Measurements from ENCODE around the gene PTPRT. TPM values are rescaled to one million over a fixed set of nuclear protein-coding genes. Genes with fewer than 3 reads are reported as not detected.

Gene PTPRT
- total RNA-seq, 1 experiment from 2014 or later: 44.5 TPM

DNA sequence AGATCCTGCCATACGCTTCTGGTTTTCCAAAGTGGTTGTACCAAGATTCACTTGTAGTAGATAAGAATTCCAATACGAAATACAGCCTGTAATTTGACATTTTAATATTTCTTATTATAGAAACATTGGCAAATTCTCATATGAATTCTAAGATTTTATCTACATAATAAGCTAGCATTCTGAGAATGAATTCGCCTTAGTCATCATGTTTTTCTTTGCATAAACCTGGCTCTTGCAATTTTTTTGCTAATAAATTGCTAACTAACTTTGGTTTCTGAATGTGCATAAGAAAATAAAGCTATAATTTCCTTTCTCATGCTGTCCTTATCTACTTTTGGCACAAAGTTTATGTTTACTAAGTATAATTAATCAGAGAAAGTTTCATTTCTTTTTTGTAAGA lies 673.0 kb downstream of the PTPRT start:
- H3K27me3 ChIP-seq (ENCODE audit: low read length): no peaks in the 10 kb centered on the region
- H3K9ac ChIP-seq (ENCODE audit: low read length): no peak overlapping the region
- no peak overlapping the region for H3K27ac ChIP-seq (ENCODE audit: low read length)
- H3K4me1 ChIP-seq (ENCODE audit: low read length): no peaks in the 10 kb centered on the region
- no peak overlapping the region for H3K4me2 ChIP-seq (ENCODE audit: low read depth, low read length, poor library complexity, severe bottlenecking)
- no peak for DNase-seq
- H3K9me3 ChIP-seq (ENCODE audit: low read length): no peaks in the 10 kb centered on the region
- no peak overlapping the region for H2AFZ ChIP-seq (ENCODE audit: low read length)
- H4K20me1 ChIP-seq (ENCODE audit: insufficient read depth, low read depth, low read length): no peaks in the 10 kb centered on the region
- H3K79me2 ChIP-seq (ENCODE audit: low read length): no peaks in the 10 kb centered on the region
- no peak overlapping the region for H3K4me3 ChIP-seq (ENCODE audit: low read length)
- no peaks in the 10 kb centered on the region for H3K9me2 ChIP-seq (replicated peaks; ENCODE audit: insufficient read depth, low read length)
- no peaks in the 10 kb centered on the region for H3K36me3 ChIP-seq (ENCODE audit: insufficient read depth, low read length)

- no peak overlapping the region for H2AFZ ChIP-seq (ENCODE audit: low read length)
- H3K79me2 ChIP-seq (ENCODE audit: low read length): no peaks in the 10 kb centered on the region
- H3K27me3 ChIP-seq (ENCODE audit: low read length): no peaks in the 10 kb centered on the region
- no peaks in the 10 kb centered on the region for H3K9me3 ChIP-seq (ENCODE audit: low read length)
- no peaks in the 10 kb centered on the region for H3K9me2 ChIP-seq (replicated peaks; ENCODE audit: insufficient read depth, low read length)
- H3K4me2 ChIP-seq (ENCODE audit: low read depth, low read length, poor library complexity, severe bottlenecking): no peak overlapping the region
- H3K9ac ChIP-seq (ENCODE audit: low read length): no peak overlapping the region
- no peaks in the 10 kb centered on the region for H3K4me1 ChIP-seq (ENCODE audit: low read length)
- H3K27ac ChIP-seq (ENCODE audit: low read length): no peak overlapping the region
- H3K36me3 ChIP-seq (ENCODE audit: insufficient read depth, low read length): no peaks in the 10 kb centered on the region
- DNase-seq: no peak
- no peaks in the 10 kb centered on the region for H4K20me1 ChIP-seq (ENCODE audit: insufficient read depth, low read depth, low read length)
- no peak overlapping the region for H3K4me3 ChIP-seq (ENCODE audit: low read length)
Measured at GRCh38 chr20:42510686-42511085, 679.0 kb downstream of the PTPRT start.

DNA sequence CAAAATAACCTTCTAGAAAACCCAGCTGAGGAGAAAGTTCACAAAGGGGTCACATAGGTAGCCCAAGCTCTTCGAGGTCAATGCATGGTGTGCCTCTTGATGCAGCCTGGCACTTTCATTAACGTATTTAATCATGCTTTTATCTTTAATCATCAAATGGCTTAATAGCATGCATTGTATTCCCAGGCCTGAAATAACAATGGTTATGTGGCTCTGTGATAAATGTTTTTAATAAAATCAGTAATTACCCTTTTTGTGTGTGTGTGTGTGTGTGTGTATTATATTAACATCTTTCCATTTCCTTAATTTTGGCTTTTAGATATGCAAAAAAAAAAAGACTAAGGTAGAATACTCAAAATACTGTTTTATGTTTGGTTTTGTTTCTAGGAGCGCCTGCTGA lies 681.8 kb downstream of the PTPRT start:
- H3K9ac ChIP-seq (ENCODE audit: low read length): no peak overlapping the region
- H3K27ac ChIP-seq (ENCODE audit: low read length): no peak overlapping the region
- no peak overlapping the region for H3K4me2 ChIP-seq (ENCODE audit: low read depth, low read length, poor library complexity, severe bottlenecking)
- H3K36me3 ChIP-seq (ENCODE audit: insufficient read depth, low read length): no peaks in the 10 kb centered on the region
- H3K9me2 ChIP-seq (replicated peaks; ENCODE audit: insufficient read depth, low read length): no peaks in the 10 kb centered on the region
- peaks cover 6% of the 10 kb centered on the region; the same call in 1 of the 2 replicates for H3K9me3 ChIP-seq (ENCODE audit: low read length)
- no peak overlapping the region for H2AFZ ChIP-seq (ENCODE audit: low read length)
- no peak for DNase-seq
- H3K4me3 ChIP-seq (ENCODE audit: low read length): no peak overlapping the region
- H3K27me3 ChIP-seq (ENCODE audit: low read length): no peaks in the 10 kb centered on the region
- no peaks in the 10 kb centered on the region for H3K4me1 ChIP-seq (ENCODE audit: low read length)
- no peaks in the 10 kb centered on the region for H4K20me1 ChIP-seq (ENCODE audit: insufficient read depth, low read depth, low read length)
- H3K79me2 ChIP-seq (ENCODE audit: low read length): no peaks in the 10 kb centered on the region

DNA sequence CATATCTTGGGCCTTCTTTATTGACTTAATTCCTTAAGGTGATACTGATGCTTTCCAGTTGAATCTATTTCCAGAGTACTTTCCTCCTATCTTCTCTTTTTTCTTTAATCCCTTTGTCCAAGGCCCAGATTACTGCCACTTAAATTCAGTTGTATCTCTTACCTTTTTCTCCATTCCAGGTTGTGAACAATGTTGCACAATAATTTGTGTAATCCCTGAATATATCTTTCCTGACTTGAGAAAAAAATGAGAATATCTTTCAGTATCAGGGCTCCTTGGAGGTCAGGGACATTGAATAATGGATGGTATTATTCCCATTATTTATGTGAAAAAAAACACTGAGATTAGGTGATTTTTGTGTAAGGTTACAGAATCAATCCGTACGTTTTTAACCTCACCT lies 683.3 kb downstream of the PTPRT start:
- Histone ChIP-seq H3K4me2 (ENCODE audit: low read depth, low read length, poor library complexity, severe bottlenecking) (no peak overlapping the region), H3K27me3 (ENCODE audit: low read length) (no peaks in the 10 kb centered on the region), H2AFZ (ENCODE audit: low read length) (no peak overlapping the region), H3K9ac (ENCODE audit: low read length) (no peak overlapping the region), H3K9me2 (replicated peaks; ENCODE audit: insufficient read depth, low read length) (no peaks in the 10 kb centered on the region), H3K4me1 (ENCODE audit: low read length) (no peaks in the 10 kb centered on the region), H3K79me2 (ENCODE audit: low read length) (no peaks in the 10 kb centered on the region), H3K4me3 (ENCODE audit: low read length) (no peak overlapping the region), H3K27ac (ENCODE audit: low read length) (no peak overlapping the region), H4K20me1 (ENCODE audit: insufficient read depth, low read depth, low read length) (no peaks in the 10 kb centered on the region), H3K36me3 (ENCODE audit: insufficient read depth, low read length) (no peaks in the 10 kb centered on the region), H3K9me3 (ENCODE audit: low read length) (peaks cover 6% of the 10 kb centered on the region; the same call in 1 of the 2 replicates)
- DNase-seq: no peak

DNA sequence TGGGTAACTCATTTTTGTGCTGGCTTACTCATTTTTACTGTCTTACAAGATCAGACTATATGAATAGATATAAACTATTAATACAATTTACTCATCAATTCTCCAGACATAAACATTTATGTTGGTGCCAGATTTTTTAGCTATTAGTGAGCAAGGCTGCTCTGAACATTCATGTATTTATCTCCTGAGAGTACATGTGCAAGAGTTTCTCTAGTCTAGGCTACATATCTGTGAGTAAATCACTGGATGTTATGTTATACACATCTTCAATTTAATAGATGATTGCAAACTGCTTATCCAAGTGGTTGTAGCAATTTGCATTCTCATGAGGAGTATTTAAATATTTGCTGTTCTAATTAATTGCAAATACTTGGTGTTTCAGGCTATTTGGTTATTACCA lies 687.1 kb downstream of the PTPRT start:
- no peak for DNase-seq
- Histone ChIP-seq H3K27ac (ENCODE audit: low read length) (no peak overlapping the region), H3K79me2 (ENCODE audit: low read length) (no peaks in the 10 kb centered on the region), H3K27me3 (ENCODE audit: low read length) (no peaks in the 10 kb centered on the region), H3K36me3 (ENCODE audit: insufficient read depth, low read length) (no peaks in the 10 kb centered on the region), H3K4me3 (ENCODE audit: low read length) (no peak overlapping the region), H3K9me2 (replicated peaks; ENCODE audit: insufficient read depth, low read length) (no peaks in the 10 kb centered on the region), H3K9me3 (ENCODE audit: low read length) (peaks cover 6% of the 10 kb centered on the region; the same call in 1 of the 2 replicates), H4K20me1 (ENCODE audit: insufficient read depth, low read depth, low read length) (no peaks in the 10 kb centered on the region), H3K9ac (ENCODE audit: low read length) (no peak overlapping the region), H3K4me2 (ENCODE audit: low read depth, low read length, poor library complexity, severe bottlenecking) (no peak overlapping the region), H2AFZ (ENCODE audit: low read length) (no peak overlapping the region), H3K4me1 (ENCODE audit: low read length) (no peaks in the 10 kb centered on the region)

DNA sequence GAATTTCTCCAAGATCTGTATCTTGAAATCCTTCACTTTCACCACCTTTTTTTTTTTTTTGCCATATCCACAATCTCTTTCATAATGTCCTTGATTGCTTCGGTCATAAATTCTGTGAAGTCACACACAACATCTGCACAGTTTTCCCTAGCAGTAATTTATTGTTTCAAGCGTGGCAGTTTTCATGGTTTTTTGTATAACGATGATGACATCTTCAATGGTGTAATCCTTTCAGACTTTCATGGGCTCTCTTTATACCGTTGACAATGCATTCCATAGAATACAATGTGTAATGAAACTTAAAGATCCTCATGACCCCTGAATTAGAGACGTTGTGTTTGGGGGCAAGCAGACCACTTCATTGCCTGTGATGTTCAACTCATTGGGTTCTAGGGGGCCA lies 693.1 kb downstream of the PTPRT start:
- Histone ChIP-seq H4K20me1 (ENCODE audit: insufficient read depth, low read depth, low read length) (no peaks in the 10 kb centered on the region), H3K9me2 (replicated peaks; ENCODE audit: insufficient read depth, low read length) (no peaks in the 10 kb centered on the region), H3K79me2 (ENCODE audit: low read length) (no peaks in the 10 kb centered on the region), H3K4me2 (ENCODE audit: low read depth, low read length, poor library complexity, severe bottlenecking) (no peak overlapping the region), H3K27me3 (ENCODE audit: low read length) (no peaks in the 10 kb centered on the region), H3K36me3 (ENCODE audit: insufficient read depth, low read length) (no peaks in the 10 kb centered on the region), H3K9ac (ENCODE audit: low read length) (no peak overlapping the region), H3K9me3 (ENCODE audit: low read length) (no peaks in the 10 kb centered on the region), H3K4me3 (ENCODE audit: low read length) (no peak overlapping the region), H3K27ac (ENCODE audit: low read length) (no peak overlapping the region), H2AFZ (ENCODE audit: low read length) (no peak overlapping the region), H3K4me1 (ENCODE audit: low read length) (peaks cover 19% of the 10 kb centered on the region)
- DNase-seq: no peak

DNA sequence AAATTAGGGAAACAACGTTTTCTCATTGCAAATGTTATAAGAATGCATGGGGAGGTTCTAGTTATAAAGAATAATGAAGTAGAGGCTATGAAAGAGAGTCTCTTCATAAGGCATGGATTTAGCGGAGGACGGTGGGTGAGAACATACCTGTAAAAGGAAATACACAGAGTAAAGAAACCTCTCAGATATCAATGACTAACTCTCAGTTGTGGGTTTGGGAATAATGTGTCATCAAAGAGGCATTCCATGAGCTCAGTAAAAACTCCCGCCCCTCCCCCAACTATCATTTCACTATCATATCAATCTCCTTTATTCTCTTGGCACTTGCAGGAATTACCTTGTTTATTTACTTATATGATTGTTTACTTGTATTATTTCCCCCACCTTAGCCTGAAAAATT lies 695.4 kb downstream of the PTPRT start:
- no peak overlapping the region for H3K4me3 ChIP-seq (ENCODE audit: low read length)
- no peaks in the 10 kb centered on the region for H4K20me1 ChIP-seq (ENCODE audit: insufficient read depth, low read depth, low read length)
- H3K9me2 ChIP-seq (replicated peaks; ENCODE audit: insufficient read depth, low read length): no peaks in the 10 kb centered on the region
- peaks cover 19% of the 10 kb centered on the region for H3K4me1 ChIP-seq (ENCODE audit: low read length)
- no peaks in the 10 kb centered on the region for H3K27me3 ChIP-seq (ENCODE audit: low read length)
- H3K4me2 ChIP-seq (ENCODE audit: low read depth, low read length, poor library complexity, severe bottlenecking): no peak overlapping the region
- no peak for DNase-seq
- H2AFZ ChIP-seq (ENCODE audit: low read length): no peak overlapping the region
- H3K36me3 ChIP-seq (ENCODE audit: insufficient read depth, low read length): no peaks in the 10 kb centered on the region
- no peak overlapping the region for H3K9ac ChIP-seq (ENCODE audit: low read length)
- H3K27ac ChIP-seq (ENCODE audit: low read length): no peak overlapping the region
- no peaks in the 10 kb centered on the region for H3K79me2 ChIP-seq (ENCODE audit: low read length)
- H3K9me3 ChIP-seq (ENCODE audit: low read length): no peaks in the 10 kb centered on the region

GRCh38 chr20:42493001-42493400 lies 696.7 kb downstream of the PTPRT start:
- H3K27ac ChIP-seq (ENCODE audit: low read length): no peak overlapping the region

GRCh38 chr20:42492290-42492689 lies 697.4 kb downstream of the PTPRT start:
- H2AFZ ChIP-seq (ENCODE audit: low read length): no peak overlapping the region
- peaks cover 19% of the 10 kb centered on the region for H3K4me1 ChIP-seq (ENCODE audit: low read length)
- no peak overlapping the region for H3K9ac ChIP-seq (ENCODE audit: low read length)
- no peak overlapping the region for H3K4me3 ChIP-seq (ENCODE audit: low read length)
- no peaks in the 10 kb centered on the region for H3K9me3 ChIP-seq (ENCODE audit: low read length)
- peak overlapping the region; percentile 4 for H3K4me2 ChIP-seq (ENCODE audit: low read depth, low read length, poor library complexity, severe bottlenecking)
- DNase-seq: no peak
- no peaks in the 10 kb centered on the region for H3K79me2 ChIP-seq (ENCODE audit: low read length)
- H3K9me2 ChIP-seq (replicated peaks; ENCODE audit: insufficient read depth, low read length): no peaks in the 10 kb centered on the region
- no peaks in the 10 kb centered on the region for H3K36me3 ChIP-seq (ENCODE audit: insufficient read depth, low read length)
- no peaks in the 10 kb centered on the region for H4K20me1 ChIP-seq (ENCODE audit: insufficient read depth, low read depth, low read length)
- no peaks in the 10 kb centered on the region for H3K27me3 ChIP-seq (ENCODE audit: low read length)
- no peak overlapping the region for H3K27ac ChIP-seq (ENCODE audit: low read length)

More at GRCh38 chr20:42493001-42493400, 696.7 kb downstream of the PTPRT start:
- no peak overlapping the region for H2AFZ ChIP-seq (ENCODE audit: low read length)
- peak; percentile 47 for DNase-seq
- H4K20me1 ChIP-seq (ENCODE audit: insufficient read depth, low read depth, low read length): no peaks in the 10 kb centered on the region
- no peaks in the 10 kb centered on the region for H3K36me3 ChIP-seq (ENCODE audit: insufficient read depth, low read length)
- no peaks in the 10 kb centered on the region for H3K79me2 ChIP-seq (ENCODE audit: low read length)
- no peaks in the 10 kb centered on the region for H3K9me2 ChIP-seq (replicated peaks; ENCODE audit: insufficient read depth, low read length)
- H3K4me1 ChIP-seq (ENCODE audit: low read length): peaks cover 19% of the 10 kb centered on the region
- H3K27me3 ChIP-seq (ENCODE audit: low read length): no peaks in the 10 kb centered on the region
- H3K9ac ChIP-seq (ENCODE audit: low read length): no peak overlapping the region
- no peaks in the 10 kb centered on the region for H3K9me3 ChIP-seq (ENCODE audit: low read length)
- no peak overlapping the region for H3K4me3 ChIP-seq (ENCODE audit: low read length)
- peak overlapping the region; percentile 4 for H3K4me2 ChIP-seq (ENCODE audit: low read depth, low read length, poor library complexity, severe bottlenecking)
